Raji (cell line): Measurements from ENCODE around the gene KCNH5.

Experiments used
- POLR2A ChIP-seq: IDR thresholded peaks from 2 replicates; pipeline ENCODE4 v1.6.1; 2011; ENCODE audit warnings: low read depth, low read length, control low read depth; ENCODE audit not compliant: insufficient read depth

The KCNH5 gene

DNA sequence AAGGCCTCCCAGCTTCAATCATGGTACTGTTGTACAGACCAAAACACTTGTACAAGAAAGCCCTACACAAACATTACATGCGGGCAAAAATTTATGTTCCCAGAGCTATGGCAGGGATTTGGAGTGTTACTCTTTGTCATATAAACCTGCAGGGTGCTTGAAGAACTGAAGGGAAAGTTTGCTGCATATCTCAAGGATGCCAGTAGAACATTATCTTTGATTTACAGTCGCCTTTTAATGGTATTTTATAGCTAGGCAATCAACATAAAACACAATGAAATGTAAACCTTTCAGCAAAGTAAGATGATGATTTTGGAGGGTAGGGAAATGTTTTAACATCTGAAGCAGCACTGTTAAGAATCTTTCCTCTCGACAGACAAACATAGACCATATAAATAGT is 305.6 kb downstream of the KCNH5 start:
- TF ChIP-seq POLR2A, result no peak

DNA sequence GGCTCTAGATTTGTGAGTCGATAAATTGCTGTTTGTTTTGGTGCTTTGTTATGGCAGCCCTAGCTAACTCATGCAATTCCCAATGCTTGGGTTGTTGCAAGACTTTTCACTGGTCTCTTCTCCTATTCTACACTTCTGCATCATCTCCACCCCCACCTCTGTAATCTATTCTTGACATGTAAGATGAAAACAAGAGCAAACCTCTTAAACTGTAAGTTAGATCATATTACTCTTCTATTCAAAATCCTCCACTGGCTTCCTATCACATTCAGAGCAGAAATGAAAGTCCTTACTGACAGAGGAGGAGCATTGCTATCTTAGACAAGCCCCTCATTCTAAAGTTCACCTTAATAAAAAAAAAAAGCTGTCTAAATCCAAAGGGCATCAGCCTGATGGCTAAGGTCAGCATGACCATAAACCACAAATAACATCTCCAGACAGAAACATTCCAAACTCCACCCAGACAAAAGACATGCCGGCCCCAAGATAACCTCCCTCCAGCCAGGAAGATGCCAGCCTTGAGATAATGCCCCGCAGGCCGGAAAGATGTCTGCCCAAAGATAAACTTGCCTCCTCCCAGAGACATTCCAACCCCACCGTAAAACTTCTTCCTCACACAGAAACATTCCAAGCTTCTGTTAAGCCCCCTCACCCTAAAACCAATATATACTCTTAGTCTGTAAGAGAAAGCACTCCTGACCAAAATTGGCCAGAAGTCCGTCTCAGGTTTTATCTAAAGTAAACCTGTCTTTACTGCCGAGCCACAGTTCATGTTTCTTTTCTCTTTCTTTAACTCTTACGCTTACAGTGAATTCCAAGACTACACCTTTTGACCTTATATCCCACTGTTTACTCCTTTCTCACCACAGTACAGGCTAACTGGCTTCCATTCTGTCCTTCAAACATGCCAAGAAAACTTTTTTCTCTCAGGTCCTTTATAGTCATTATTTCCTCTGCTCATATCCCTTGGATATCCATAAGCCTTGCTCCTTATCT is 308.9 kb downstream of the KCNH5 start:
- TF ChIP-seq POLR2A, result no peak

DNA sequence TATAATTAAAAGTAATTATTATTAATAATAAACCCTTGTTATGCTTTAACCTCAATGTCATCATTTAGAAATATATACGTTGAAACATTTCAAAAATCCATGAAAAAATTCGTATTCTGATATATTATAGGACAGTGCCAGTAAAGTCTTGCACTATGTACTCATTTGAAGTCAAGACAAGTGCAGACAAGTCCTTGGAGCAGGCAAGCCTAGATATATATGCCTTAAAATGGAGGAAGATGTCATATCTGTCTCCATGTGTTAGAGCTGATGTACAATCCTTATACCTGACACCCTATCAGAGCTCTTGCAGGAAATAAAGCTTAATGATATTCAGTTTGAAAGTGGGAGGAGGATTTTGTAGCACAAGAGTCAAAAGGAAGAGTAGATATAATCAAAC is 310.4 kb downstream of the KCNH5 start:
- no peak for TF ChIP-seq POLR2A

DNA sequence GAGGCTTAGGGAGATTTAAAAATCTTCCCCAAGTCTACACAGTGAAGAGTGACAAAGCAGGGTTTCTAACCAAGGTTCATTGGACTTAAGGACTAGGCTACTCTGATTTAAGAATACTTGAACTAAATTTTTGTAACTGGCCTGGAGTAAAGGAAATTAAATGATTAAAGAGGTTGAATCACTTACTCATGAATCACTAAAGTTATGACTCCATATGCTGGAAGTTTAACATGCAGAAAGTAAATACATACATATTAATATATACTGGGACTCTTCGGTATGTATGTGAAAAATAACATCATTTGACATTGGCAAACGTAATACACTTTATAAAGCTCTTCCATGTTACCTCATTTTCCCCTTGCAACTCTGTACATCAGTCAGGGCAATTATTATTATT is 322.9 kb downstream of the KCNH5 start:
- no peak for TF ChIP-seq POLR2A

DNA sequence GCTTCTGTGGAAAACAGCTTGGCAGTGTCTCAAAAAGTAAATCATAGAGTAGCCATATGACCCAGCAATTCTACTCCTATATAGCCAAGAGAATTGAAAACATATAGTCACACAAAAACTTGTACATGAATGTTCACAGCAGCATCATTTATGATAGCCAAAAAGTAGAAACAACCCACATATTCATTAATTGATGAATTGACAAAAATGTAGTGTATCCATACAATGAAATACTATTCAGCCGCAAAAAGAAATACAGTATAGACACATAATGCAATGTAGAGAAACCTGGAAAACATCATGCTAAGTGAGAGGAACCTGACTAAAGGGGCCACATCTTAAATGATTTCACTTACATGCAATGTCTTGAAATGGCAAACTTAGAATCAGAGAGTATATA is 326.6 kb downstream of the KCNH5 start:
- no peak for TF ChIP-seq POLR2A

DNA sequence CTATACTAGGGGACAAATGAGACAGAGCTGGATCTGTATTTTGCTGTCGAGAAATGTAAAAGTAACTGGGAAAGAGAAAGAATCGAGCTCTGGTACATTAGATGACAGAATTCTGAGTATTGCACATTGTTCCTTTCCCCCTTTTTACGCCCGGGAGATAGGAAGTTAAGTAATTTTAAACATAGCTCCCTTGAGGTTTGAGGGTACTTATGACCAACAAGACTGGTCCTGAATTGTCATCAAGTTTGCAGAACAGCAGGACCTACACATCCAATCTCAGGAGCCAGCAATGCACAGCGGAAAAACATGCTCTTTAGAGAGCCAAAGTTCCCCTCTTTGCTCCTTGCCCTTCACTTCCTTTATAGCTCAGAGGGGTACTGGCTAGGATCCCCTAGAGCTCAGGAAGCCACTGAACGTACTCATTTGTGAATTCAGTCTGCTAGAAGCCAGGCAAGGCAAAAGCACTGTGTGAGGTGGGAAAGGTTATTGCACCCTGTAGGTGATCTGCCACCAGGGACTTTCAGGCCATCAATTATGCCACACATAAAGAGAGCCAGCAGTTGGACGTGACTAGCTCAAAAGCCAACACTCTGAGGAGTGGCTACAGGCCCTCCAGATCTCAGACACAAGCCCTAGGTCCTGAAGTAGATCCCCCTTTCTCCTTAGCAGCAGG is 333.8 kb downstream of the KCNH5 start:
- TF ChIP-seq POLR2A, result no peak

DNA sequence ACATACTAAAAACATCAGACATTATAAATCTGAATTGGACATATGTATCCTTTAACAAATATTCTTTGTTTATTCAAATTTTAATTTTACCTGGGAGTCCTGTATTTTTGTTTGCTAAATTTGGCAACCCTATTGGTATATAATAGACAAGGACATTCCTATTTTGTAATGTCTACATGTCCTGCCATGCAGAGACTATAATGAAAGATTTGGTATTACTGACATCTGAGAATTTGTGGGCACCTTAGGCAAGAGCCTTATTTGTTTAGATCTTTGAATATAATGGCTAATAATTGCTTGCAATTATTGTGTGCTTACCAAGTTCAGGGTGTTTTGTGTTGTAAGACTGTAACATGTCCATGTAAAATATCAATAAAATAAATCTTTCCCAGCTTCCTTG is 334.4 kb downstream of the KCNH5 start:
- TF ChIP-seq POLR2A, result no peak

DNA sequence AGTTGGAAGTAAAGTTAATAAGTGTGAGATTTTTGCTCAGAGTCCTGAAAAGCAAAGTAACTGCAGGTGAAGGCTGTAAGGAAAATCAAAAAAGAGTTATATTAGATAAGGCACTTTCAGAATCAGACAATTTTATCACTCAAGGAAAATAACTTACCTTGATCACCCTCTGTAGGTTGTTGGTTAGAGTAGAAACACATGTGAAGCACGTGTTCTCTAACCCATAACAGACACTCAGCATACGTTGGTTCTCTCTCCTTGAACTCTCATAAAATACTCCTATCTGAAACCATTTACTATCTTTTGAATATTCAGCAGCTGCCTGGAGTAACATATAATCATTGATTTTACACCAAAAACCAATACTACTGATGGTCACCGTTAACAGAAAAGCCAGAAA is 335.5 kb downstream of the KCNH5 start:
- TF ChIP-seq POLR2A, result no peak

DNA sequence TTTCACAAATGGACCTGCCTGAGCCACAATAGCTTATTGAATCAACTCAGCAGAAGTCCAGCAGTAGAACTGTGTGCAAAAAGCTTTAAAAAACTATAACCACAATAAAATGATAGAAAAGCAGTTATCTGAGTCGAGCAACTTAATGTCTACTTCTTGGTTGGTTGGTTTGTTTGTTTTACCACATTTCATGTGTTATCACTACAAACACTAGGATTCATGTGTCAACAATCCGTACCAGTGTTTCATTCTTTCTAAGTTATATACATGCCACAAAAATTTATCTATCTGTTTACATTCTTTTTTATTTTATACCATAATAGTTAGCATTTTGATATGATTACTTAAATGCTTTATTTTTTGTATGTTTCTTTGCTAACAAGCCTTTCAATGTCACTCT is 339.0 kb downstream of the KCNH5 start:
- no peak for TF ChIP-seq POLR2A

DNA sequence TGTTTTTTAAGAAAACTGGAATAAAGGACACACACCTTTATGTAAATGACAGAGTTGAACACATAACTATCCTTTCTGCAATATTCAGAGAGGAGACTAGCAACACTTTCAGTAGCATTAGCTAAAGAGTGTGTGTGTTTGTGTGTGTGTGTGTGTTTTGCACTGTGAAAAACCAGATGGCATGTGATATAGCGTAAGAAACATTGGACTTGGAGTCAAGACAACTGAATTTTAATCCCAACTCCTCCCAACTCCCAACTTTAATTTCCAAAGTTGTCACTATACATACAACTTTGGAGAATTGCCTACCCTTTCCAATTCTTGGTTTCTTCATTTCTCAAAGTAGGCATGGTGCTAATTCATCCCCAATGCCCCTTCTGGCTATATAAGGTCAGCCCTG is 347.8 kb downstream of the KCNH5 start:
- TF ChIP-seq POLR2A, result no peak

DNA sequence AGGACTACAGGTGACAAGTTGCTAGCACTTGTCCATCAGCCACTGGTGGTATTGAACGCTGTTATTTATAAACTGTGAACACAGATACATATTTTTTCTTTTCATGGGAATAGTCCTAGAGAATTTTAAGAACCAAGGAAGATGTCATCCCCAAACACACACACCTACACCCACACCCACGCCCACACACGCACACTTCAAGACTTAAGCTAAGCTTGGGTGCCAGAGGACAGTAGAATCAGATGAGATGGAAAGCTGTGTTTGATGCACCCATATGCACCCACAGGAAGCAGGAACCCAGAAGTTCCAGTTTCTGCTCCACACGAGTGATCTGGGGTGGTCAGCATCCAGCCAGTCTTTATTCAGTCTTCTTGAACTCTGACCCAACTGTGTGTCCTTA is 348.3 kb downstream of the KCNH5 start:
- TF ChIP-seq POLR2A, result no peak

DNA sequence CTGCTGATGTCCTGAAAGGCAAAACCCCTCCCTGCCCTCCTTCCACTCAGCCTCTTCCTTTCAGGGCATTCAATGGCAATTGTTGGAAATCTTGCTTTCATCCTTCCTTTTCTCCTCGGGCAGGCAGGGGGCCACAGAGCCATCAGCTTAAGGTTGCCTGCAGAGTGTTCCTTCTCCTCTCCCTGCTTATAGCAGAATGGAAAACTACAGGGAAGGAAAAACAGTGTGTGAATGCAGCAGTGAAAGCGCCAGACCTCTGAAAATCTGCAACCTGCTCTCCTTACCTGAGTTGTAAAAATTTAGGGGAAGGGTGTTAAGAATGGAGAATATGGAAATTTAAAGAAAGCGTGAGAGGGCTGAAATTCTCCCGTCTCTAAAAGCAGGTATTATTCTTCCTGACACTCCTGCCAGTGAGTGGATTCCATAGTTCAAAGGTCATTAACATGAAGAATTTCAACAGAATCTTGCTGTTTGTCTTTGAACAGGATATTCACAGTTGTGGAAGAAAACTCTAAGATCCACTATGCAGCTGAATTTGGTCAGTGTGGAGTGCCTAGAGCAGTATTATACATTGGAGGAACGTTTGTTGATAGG is 348.8 kb downstream of the KCNH5 start:
- TF ChIP-seq POLR2A, result no peak

DNA sequence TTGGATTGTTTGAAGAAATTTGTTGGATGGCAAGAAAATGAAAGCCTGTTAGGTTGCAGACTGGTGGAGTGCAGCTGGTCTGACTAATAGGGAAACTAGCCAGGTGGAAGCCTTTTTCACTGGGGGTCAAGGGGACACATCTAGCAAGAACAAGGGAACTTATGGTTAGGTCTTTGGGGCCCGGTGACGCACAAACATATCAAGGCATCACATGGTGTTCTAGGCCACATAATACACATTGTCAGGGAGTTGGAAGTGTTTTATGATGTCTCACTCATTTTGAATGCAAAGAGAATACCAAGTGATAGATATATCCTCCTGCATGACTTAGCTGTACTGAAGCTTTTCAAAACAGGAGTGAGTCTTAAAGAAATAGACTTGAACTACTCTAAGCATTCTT is 351.2 kb downstream of the KCNH5 start:
- TF ChIP-seq POLR2A, result no peak

DNA sequence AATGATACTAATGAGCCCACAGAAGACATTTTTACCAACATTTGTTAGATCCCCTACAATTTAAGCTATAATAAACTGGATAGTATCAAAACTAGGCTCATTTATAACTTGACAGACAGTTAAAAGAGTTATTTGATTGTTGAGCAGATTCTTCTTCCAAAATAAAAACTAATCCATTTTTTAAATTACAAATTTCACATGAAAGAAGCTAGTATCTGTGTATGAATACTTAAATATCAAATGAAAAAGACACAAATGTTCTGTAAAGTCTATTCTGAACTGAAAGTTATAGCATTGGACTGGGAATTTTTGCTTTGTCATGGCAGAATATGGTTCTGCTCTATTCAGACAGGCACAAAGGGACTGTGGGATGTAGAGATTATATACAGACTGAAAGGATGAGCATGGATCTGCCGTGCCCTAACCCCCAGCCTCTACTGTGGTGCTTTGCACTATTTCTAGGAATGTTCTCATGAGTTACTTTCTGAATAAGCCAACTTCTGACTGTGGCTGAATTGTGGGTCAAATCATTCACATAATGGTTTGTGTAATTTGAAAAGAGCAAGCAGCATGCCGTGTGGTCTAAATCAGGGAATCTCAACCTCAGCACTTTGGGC is 352.7 kb downstream of the KCNH5 start:
- TF ChIP-seq POLR2A, result no peak
